MM.1S (cell line): ENCODE results near the gene CST1.
"Not testable (repeated sequence)": the region's sequence is repeated elsewhere in the genome, so short reads cannot be mapped to it uniquely, and the experiment has no call there.

Source experiments
- DNase-seq: peaks from one replicate; pipeline ENCODE4 v3.0.0-alpha.2; 2015
- H2AFZ ChIP-seq: fragments of 300-600 bp; sonication (generic); 2 replicates; pipeline ENCODE4 v1.6.0; 2016; ENCODE audit warnings: antibody characterized with exemption, low read length
- H3F3A ChIP-seq: fragments of 300-600 bp; sonication (generic); 2 replicates; pipeline ENCODE4 v1.6.1; 2016; ENCODE audit warnings: mild to moderate bottlenecking, antibody characterized with exemption, low read length, moderate library complexity, mixed read lengths; ENCODE audit not compliant: insufficient read depth
- H3K27ac ChIP-seq: fragments of 300-600 bp; sonication (generic); 2 replicates; pipeline ENCODE4 v1.5.1; 2016; ENCODE audit warnings: mild to moderate bottlenecking, low read length
- H3K27me3 ChIP-seq: fragments of 300-600 bp; sonication (generic); replicated peaks from 2 replicates; pipeline ENCODE4 v1.6.0; 2016; ENCODE audit warnings: low read length; ENCODE audit not compliant: insufficient read depth
- H3K36me3 ChIP-seq: fragments of 300-600 bp; sonication (generic); replicated peaks from 2 replicates; pipeline ENCODE4 v1.6.1; 2016; ENCODE audit warnings: mild to moderate bottlenecking, low read length, mixed read lengths; ENCODE audit not compliant: insufficient read depth
- H3K4me1 ChIP-seq: fragments of 300-600 bp; sonication (generic); 2 replicates; pipeline ENCODE4 v1.6.1; 2016; ENCODE audit warnings: low read length, mixed read lengths
- H3K4me2 ChIP-seq: fragments of 300-600 bp; sonication (generic); 2 replicates; pipeline ENCODE4 v1.6.0; 2016; ENCODE audit warnings: low read depth, low read length
- H3K4me3 ChIP-seq: fragments of 300-600 bp; sonication (generic); 2 replicates; pipeline ENCODE4 v1.5.1; 2016; ENCODE audit warnings: low read length, mixed read lengths
- H3K79me2 ChIP-seq: fragments of 300-600 bp; sonication (generic); 2 replicates; pipeline ENCODE4 v1.6.1; 2016; ENCODE audit warnings: mixed run types, low read length, mixed read lengths
- H3K9ac ChIP-seq: fragments of 300-600 bp; sonication (generic); 2 replicates; pipeline ENCODE4 v1.6.1; 2016; ENCODE audit warnings: low read length, mixed read lengths
- H3K9me2 ChIP-seq: fragments of 300-600 bp; sonication (generic); replicated peaks from 2 replicates; pipeline ENCODE4 v1.6.1; 2016; ENCODE audit warnings: mild to moderate bottlenecking, low read length, mixed read lengths; ENCODE audit not compliant: insufficient read depth
- H3K9me3 ChIP-seq: fragments of 300-600 bp; sonication (generic); replicated peaks from 2 replicates; pipeline ENCODE4 v1.6.1; 2016; ENCODE audit warnings: mild to moderate bottlenecking, low read length, mixed read lengths; ENCODE audit not compliant: insufficient read depth
- H4K20me1 ChIP-seq: fragments of 300-600 bp; sonication (generic); 2 replicates; pipeline ENCODE4 v1.6.1; 2016; ENCODE audit warnings: mild to moderate bottlenecking, low read length, moderate library complexity, mixed read lengths; ENCODE audit not compliant: insufficient read depth
- CTCF ChIP-seq: fragments of 300-600 bp; sonication (generic); IDR thresholded peaks from 2 replicates; pipeline ENCODE4 v1.5.1; 2016; ENCODE audit warnings: antibody characterized with exemption, low read length, mixed read lengths
- EZH2 ChIP-seq: fragments of 300-600 bp; sonication (generic); optimal IDR thresholded peaks from 2 replicates; pipeline ENCODE3; 2017; ENCODE audit warnings: low read depth, mild to moderate bottlenecking, antibody characterized with exemption, low read length, mixed read lengths
- EZH2phosphoT487 ChIP-seq: fragments of 300-600 bp; sonication (generic); IDR thresholded peaks from 2 replicates; pipeline ENCODE4 v1.6.1; 2018; ENCODE audit warnings: antibody characterized with exemption, low read length

Gene CST1

GRCh38 chr20:23750786-23751185 lies at the start of gene CST1:
Gene CST1 (minus strand): TSS chr20:23750935. CDS start chr20:23750866, 69 bp downstream.
- DNase-seq, H3K9me2 ChIP-seq, H3K27ac ChIP-seq, H3K79me2 ChIP-seq, H3K4me1 ChIP-seq, H3F3A ChIP-seq, H3K9ac ChIP-seq, H3K9me3 ChIP-seq, H4K20me1 ChIP-seq, H3K4me3 ChIP-seq, H3K27me3 ChIP-seq, H2AFZ ChIP-seq, H3K4me2 ChIP-seq, H3K36me3 ChIP-seq: not testable (repeated sequence)

- H3F3A ChIP-seq, H3K27me3 ChIP-seq, H3K27ac ChIP-seq, H3K9me3 ChIP-seq, H3K79me2 ChIP-seq, H3K4me2 ChIP-seq, H3K4me3 ChIP-seq, H2AFZ ChIP-seq, H3K9me2 ChIP-seq, H4K20me1 ChIP-seq, H3K4me1 ChIP-seq, H3K36me3 ChIP-seq, H3K9ac ChIP-seq: not testable (repeated sequence)
- peak; percentile 57 for TF ChIP-seq CTCF
- DNase-seq = peak; percentile 13
Observed at GRCh38 chr20:23799216-23799847, 48.6 kb upstream of the CST1 start.

- Histone ChIP-seq H3K79me2 (no peaks in the 10 kb centered on the region), H3K9ac (no peak overlapping the region), H3K27me3 (no peaks in the 10 kb centered on the region), H3K4me3 (no peak overlapping the region), H3K36me3 (no peaks in the 10 kb centered on the region), H4K20me1 (no peaks in the 10 kb centered on the region), H2AFZ (no peak overlapping the region), H3K4me2 (no peak overlapping the region), H3K4me1 (no peaks in the 10 kb centered on the region), H3K27ac (no peak overlapping the region), H3K9me2 (no peaks in the 10 kb centered on the region), H3K9me3 (no peaks in the 10 kb centered on the region), H3F3A (no peaks in the 10 kb centered on the region)
- TF ChIP-seq CTCF = no peak
- no peak for DNase-seq
Observed at GRCh38 chr20:23795526-23795925, 44.8 kb upstream of the CST1 start.

- no peaks in the 10 kb centered on the region for H3K9me2 ChIP-seq
- H3K27me3 ChIP-seq = no peaks in the 10 kb centered on the region
- no peak overlapping the region for H3K4me2 ChIP-seq
- no peak overlapping the region for H3K9ac ChIP-seq
- no peak overlapping the region for H3K27ac ChIP-seq
- H3K79me2 ChIP-seq = no peaks in the 10 kb centered on the region
- no peak for DNase-seq
- no peak overlapping the region for H2AFZ ChIP-seq
- H3K4me1 ChIP-seq = no peaks in the 10 kb centered on the region
- TF ChIP-seq EZH2phosphoT487 = no peak
- TF ChIP-seq EZH2 = no peak
- no peak for TF ChIP-seq CTCF
- no peaks in the 10 kb centered on the region for H3K9me3 ChIP-seq
- no peaks in the 10 kb centered on the region for H3K36me3 ChIP-seq
- H3K4me3 ChIP-seq = no peak overlapping the region
- H4K20me1 ChIP-seq = no peaks in the 10 kb centered on the region
- H3F3A ChIP-seq = no peaks in the 10 kb centered on the region
Observed at GRCh38 chr20:23794841-23795240, 44.1 kb upstream of the CST1 start.
